ENCODE measurements around the gene ME3.
"Not testable (repeated sequence)": the region's sequence is repeated elsewhere in the genome, so short reads cannot be mapped to it uniquely, and the experiment has no call there.

Gene ME3

DNA sequence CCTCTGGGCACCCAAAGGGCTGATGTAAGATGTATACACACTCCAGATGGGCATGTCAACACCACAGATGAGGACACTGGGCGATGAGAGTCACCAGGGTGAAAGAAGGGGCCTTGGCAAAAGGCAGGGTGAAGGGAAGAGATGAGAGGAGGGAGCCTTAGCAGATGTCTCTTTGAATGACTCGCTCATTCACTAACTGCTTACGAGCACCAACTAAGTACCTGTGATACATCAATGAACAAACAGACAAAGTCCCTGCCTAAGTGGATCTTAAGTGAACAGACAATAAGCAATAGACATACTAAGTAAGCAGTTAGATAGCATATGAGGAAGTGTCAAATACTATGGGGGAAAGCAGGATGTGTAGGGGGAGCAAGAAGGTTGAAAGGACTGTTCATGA lies 7.5 kb downstream of the ME3 start:
- no peak for DNase-seq (ENCODE audit: low read depth, low spot score)
- ChIA-PET POLR2A (no interaction called here), CTCF (no interaction called here)
- no peak overlapping the region for H3K4me3 ChIP-seq (ENCODE audit: low read depth, low read length)
- TF ChIP-seq, protein P1, sequence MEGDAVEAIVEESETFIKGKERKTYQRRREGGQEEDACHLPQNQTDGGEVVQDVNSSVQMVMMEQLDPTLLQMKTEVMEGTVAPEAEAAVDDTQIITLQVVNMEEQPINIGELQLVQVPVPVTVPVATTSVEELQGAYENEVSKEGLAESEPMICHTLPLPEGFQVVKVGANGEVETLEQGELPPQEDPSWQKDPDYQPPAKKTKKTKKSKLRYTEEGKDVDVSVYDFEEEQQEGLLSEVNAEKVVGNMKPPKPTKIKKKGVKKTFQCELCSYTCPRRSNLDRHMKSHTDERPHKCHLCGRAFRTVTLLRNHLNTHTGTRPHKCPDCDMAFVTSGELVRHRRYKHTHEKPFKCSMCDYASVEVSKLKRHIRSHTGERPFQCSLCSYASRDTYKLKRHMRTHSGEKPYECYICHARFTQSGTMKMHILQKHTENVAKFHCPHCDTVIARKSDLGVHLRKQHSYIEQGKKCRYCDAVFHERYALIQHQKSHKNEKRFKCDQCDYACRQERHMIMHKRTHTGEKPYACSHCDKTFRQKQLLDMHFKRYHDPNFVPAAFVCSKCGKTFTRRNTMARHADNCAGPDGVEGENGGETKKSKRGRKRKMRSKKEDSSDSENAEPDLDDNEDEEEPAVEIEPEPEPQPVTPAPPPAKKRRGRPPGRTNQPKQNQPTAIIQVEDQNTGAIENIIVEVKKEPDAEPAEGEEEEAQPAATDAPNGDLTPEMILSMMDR (IDR thresholded peaks at IDR 0.05; ENCODE audit: insufficient read depth, low read length, missing control alignments) = no peak

DNA sequence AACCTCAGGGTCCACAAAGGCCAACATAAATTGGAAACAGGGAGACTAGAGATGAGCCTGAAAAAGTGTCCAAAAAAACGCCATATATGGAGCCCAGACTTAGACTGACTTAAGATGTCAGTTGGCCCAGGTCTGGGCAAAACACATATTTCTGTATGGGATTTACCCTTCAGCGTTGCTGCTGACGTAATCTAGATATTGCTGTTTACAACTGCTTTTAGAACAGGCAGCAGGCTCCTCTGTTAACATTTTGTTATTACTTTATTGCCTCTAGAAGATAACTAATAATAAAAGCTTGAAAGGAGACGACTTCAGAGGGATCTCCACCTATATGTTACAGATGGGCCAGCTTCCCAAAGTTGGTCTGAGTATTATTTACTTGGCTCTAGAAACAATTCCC lies 8.7 kb downstream of the ME3 start:
- CTCF ChIA-PET = no interaction called here
- TF ChIP-seq, protein P1 (IDR thresholded peaks at IDR 0.05; ENCODE audit: insufficient read depth, low read length, missing control alignments) = no peak
- POLR2A ChIA-PET = no interaction called here
- no peak overlapping the region for H3K4me3 ChIP-seq (ENCODE audit: low read depth, low read length)
- no peak for DNase-seq (ENCODE audit: low read depth, low spot score)

DNA sequence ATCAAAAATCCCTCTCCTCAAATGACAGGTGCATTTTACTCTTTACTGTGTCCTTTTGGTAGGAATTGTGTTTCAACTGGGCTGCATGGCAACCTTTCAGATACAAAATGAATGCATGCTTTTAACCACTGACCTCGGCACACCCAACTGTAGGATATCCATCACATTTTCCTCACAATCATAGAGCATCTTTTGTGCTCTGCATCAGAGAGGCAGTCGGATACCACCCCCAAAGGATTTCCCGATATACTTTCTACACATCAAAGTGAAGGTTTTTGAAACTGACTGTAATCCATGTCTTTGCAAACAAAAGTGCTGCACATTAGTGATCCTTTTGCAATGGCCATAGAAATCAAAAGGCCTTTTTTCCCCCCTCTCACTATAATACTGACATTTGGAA lies 9.1 kb downstream of the ME3 start:
- POLR2A ChIA-PET = interaction anchor here (1.9 kb wide), 1 partner anchor 9 kb away, joined by 6 read pairs; the partner anchor contains the start of gene ME3
- CTCF ChIA-PET = no interaction called here
- TF ChIP-seq, protein P1 (IDR thresholded peaks at IDR 0.05; ENCODE audit: insufficient read depth, low read length, missing control alignments) = no peak
- no peak for DNase-seq (ENCODE audit: low read depth, low spot score)
- no peak overlapping the region for H3K4me3 ChIP-seq (ENCODE audit: low read depth, low read length)

DNA sequence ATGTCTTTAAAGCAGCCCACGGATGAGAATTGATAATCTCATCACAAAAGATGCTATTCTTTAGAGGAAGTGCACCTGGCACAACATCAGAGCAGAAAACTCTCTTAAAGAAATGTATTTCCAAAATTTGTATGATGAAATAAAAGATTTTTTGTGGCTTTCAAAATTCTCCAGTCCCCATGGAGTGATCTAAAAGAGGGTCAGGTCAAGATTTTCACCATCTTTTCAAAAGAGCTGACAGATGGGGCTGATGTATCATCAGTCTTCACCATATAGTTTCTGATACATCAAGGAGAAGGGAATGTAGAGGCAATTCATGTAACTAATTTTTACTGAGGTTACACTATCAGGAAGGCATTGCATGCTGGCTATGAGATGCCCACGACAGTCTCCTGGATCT lies 11.7 kb downstream of the ME3 start:
- DNase-seq (ENCODE audit: low read depth, low spot score) = no peak
- no peak overlapping the region for H3K4me3 ChIP-seq (ENCODE audit: low read depth, low read length)
- ChIA-PET POLR2A (no interaction called here), CTCF (interaction anchor here (1.1 to 1.9 kb wide), 4 partner anchors 28 to 144 kb away, joined by 3 to 4 read pairs (median 4); no protein-coding TSS in a partner anchor)
- TF ChIP-seq, protein P1 (IDR thresholded peaks at IDR 0.05; ENCODE audit: insufficient read depth, low read length, missing control alignments) = no peak

DNA sequence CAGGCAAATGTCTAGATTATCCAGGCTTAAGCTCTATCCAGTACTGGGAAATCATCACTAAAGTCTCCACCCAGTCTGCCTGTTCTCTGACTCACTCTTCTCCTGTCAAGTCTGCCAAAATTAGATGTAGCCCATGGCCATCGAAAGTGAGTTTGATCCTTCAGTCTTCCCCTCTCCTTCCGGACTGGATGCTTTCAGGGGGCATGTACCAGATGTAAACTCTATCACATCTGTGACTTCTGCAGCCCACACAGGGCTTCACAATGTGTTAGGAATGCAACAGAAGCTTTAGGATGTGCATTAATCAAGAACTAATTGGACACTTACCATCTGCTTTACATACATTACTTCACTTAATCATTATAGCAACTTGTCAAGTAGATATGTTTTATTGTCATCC lies 12.3 kb downstream of the ME3 start:
- TF ChIP-seq, protein P1 (IDR thresholded peaks at IDR 0.05; ENCODE audit: insufficient read depth, low read length, missing control alignments) = no peak
- POLR2A ChIA-PET = no interaction called here
- DNase-seq (ENCODE audit: low read depth, low spot score) = no peak
- CTCF ChIA-PET = interaction anchor here (1.5 to 1.9 kb wide), 4 partner anchors 11 to 144 kb away, joined by 3 to 4 read pairs (median 4); no protein-coding TSS in a partner anchor
- no peak overlapping the region for H3K4me3 ChIP-seq (ENCODE audit: low read depth, low read length)

DNA sequence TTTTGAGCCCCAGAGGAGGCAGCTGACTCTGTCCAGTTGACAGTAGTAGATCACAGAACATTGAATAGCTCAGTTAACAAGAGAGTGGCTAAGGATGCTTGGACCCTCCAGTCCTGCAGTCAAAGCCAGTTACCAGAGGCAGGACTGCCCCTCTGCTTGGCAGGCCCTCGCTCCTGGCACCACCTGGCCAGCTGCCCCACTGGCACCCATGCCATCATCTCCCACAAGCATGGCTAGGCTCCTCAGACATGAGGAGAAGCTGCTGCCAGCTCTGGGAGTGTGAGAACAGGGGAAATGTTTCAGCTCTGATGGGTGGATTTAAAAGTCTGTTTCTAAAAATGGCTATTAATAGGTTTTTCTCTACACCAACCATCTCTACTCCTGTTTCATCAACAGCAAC lies 13.9 kb downstream of the ME3 start:
- ChIA-PET CTCF (interaction anchor here (1.0 kb wide), 1 partner anchor 159 kb away, joined by 4 read pairs; no protein-coding TSS in a partner anchor), POLR2A (no interaction called here)
- TF ChIP-seq, protein P1 (IDR thresholded peaks at IDR 0.05; ENCODE audit: insufficient read depth, low read length, missing control alignments) = no peak

DNA sequence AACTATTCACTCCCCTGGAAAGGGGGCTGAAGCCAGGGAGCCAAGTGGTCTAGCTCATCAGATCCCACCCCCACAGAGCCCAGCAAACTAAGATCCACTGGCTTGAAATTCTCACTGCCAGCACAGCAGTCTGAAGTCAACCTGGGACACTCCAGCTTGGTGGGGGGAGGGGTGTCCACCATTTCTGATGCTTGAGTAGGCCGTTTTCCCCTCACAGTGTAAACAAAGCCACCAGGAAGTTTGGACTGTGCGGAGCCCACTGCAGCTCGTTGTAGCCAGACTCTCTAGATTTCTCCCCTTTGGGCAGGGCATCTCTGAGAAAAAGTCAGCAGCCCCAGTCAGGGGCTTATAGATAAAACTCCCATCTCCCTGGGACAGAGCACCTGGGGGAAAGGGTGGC lies 27.2 kb downstream of the ME3 start:
- POLR2A ChIA-PET; DNase-seq (ENCODE audit: low read depth, low spot score); H3K4me3 ChIP-seq (ENCODE audit: low read depth, low read length): not testable (repeated sequence)
- CTCF ChIA-PET = interaction anchor here (2.9 kb wide), 1 partner anchor 14 kb away, joined by 11 read pairs; no protein-coding TSS in a partner anchor

More for the DNA sequence above, 13.9 kb downstream of the ME3 start:
- no peak for DNase-seq (ENCODE audit: low read depth, low spot score)
- no peak overlapping the region for H3K4me3 ChIP-seq (ENCODE audit: low read depth, low read length)

Data from AG04449 (cell line).